HG03103 (cell line): ENCODE results near the gene WARS2.

ENCODE experiments used
- ATAC-seq: cut with Tn5 transposase; IDR thresholded peaks from one replicate; pipeline ENCODE4 v1.9.1; 2021; ENCODE audit warnings: low read depth; ENCODE audit not compliant: unreplicated experiment

Gene WARS2

DNA sequence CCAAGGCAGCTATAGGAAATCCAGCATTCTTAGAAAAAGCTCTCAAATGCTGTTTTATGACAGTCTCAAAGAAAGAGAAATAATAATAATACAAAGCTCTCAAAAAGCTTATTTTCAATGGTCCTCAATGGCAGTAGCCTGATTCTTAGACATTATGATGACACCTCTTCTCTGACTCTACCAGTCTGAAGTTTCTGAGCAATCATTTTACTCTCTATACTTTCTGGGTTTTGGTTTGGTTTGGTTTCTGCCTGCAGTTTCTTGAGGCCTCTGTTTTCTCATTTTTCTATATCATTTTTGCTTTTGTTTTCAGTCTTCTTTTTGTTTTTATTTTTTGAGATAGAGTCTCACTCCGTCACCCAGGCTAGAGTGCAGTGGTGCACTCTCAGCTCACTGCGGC is 102.1 kb downstream of the WARS2 start:
- ATAC-seq, result no peak

DNA sequence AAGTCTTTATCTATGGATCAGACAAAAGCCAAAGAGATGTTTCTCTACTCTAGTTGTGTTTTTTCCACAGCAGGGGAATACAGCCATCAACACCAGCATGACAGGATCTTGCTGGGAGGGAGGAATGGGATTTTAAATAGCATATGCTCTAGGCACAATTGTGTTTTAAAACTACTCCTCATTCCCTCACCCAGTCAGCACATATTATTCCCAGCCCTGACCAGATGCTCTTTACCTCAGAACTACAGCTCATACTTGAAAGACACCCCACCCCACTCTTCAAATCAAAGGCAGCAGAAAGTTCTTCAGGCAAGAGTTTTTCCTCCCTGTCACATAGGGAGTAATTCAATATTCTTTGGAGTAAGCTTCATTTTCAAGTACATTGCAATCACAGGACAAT is 106.1 kb downstream of the WARS2 start:
- ATAC-seq, result no peak

DNA sequence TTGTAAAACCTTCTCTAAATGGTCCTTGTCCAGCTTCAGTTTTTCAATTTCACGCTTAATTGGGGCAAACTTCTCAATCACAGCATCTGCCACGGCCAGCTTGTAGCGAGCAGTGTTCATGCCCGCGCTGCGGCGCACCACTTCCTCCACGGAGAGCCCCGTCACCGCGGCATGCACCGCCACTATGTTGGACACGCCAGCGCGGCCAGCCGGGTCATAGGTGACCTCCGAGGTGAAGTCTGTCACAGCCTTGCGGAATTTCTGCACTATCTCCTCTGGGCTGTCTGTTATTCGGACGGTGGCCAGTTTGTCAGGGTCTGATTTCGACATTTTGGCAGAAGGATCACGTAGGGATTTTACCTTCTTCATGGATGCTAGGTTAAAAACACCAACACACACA is 107.5 kb downstream of the WARS2 start:
- no peak for ATAC-seq

GRCh38 chr1:119027759-119028158 is 112.7 kb downstream of the WARS2 start:
- ATAC-seq, result no peak

DNA sequence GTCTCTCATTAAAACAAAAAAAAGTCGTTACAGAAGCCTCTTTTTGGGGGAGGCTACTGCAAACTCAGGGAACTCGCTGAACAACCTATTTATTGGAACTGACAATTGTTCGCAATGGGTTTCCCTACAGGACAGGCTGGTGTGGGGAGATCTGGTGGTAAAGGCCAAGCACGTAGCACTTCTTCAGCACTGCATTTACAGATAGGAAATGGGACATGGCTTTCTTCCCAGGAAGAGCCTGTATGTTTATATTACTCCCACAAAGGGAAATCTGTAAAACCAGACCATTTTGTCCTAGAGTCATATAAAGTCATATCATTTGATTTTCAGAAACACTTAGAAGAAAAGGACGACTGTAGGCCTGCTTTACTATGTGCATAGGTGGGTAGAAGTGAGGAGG is 113.5 kb downstream of the WARS2 start:
- ATAC-seq, result no peak

- ATAC-seq, result no peak
These were observed 124.9 kb downstream of the WARS2 start for GRCh38 chr1:119015547-119015946.

GRCh38 chr1:119012383-119012782 is 128.1 kb downstream of the WARS2 start:
- no peak for ATAC-seq

- ATAC-seq, result no peak
These were observed 128.7 kb downstream of the WARS2 start for GRCh38 chr1:119011706-119012105.

GRCh38 chr1:119011116-119011515 is 129.3 kb downstream of the WARS2 start:
- no peak for ATAC-seq

DNA sequence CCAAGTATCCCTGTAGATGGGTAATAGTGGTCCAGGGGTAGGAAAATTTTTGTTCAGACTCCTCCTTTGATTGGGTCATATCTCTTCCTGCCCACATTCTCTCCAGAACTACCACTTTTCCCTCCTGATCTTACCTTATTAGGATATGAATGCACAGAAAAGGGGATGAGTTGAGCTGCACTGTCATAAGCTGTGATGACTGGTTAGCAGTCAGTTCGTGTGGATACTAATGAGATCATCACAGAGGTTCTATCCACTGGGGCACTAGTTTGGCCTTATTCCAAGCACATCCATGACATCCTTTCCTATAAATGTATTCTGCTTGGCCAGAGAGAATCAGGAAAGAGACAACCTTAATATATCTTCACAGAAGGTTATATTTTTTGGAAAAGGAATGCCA is 130.3 kb downstream of the WARS2 start:
- no peak for ATAC-seq

DNA sequence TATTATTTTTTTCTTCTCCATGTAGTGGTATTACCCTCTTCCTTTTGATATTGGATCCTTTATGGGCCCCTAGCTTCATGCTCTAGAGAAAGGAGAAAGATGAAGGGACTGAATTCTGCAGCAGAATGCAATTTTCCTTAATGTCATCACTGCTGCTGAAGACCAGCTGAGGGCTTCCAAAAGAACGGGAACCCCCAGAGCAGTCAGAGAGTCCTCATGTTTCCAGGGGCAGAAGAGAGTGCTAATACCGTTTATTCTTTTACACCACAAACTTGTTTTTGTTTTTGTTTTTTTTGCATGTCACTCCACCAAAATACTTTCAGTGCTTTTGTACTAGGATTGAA is 131.2 kb downstream of the WARS2 start:
- ATAC-seq, result no peak

DNA sequence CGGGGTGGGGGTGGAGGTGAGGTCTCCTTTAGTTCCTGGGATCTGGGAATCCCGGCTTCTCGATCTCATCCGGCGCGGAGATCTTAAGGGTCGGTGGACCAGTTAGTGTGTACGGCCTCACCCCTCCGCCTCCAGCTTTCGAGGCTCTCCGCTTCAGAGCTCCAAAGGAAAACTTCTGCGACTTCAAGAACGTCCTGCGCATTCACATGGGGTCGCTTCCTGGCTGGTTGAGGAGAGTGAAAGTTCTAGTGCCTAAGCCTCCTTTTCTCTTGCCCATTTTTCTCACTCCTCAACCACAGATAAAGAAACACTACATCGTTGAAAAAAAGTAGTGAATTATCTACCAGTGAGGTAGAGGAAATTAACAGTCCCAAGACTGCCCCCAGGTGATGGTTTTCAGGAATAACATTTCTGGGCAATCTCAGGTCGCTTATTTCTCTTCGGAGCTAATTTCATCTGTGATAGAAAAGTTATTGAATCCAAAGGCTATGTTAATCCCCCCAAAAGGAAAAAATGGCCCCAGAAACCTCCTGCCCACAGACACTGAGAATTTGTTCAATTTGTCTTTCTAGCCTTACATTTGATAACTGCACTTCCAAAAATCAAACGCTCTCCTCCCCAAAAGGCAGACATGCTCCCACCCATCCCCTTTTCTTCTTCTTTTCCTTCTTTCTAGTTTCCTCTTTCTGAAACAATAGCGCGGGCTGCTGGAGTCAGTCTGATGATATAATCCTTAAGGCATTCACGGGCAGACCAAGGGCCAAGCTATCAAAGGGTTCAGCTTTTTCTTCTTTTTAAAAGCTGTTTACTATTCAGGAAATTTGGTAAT is 131.8 kb downstream of the WARS2 start:
- no peak for ATAC-seq

DNA sequence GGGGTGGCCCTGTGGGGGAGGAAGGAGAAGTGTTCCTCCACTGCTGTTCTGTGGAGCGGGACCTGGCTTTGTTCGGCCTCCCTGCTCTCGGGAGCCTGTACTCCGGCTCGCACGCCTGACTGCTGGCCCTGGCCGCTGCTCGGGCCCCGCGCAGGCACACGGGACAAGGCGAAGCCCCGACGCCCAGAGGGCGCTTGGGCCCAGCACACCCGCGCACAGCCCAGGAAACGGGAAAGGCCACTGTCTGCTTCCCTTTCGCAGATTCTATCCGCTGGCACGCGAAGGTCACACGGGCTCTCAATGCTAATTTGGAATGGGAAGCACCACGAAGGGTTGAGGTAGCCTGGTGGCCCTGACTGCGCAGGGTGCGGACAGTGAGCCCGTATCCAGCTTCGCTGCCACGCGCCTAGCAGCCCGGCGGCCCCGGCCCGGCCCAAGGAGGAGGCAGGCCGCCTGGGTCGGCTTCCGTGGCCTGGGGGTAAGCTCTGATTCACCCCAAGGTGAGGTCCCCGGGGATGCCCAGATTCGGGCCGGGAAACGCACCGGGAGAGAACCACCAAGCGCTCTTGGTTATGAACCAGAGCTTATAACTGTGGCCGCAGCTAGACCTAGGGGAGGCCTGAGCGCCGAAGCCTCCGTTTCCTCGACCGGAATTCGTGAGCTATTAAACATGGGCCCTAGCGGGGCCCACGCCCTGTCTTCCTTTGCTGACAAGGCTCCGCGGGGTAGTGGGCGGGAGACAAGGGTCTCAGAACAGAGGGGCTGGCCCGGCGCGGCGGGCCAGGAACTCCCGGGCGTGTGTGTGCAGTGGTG is 132.6 kb downstream of the WARS2 start:
- ATAC-seq, result no peak

- no peak for ATAC-seq
These were observed 133.1 kb downstream of the WARS2 start for GRCh38 chr1:119007339-119007669.

GRCh38 chr1:119006406-119007279 is 133.8 kb downstream of the WARS2 start:
- ATAC-seq, result no peak

- ATAC-seq, result no peak
These were observed 134.6 kb downstream of the WARS2 start for GRCh38 chr1:119005724-119006405.

GRCh38 chr1:119004781-119005180 is 135.7 kb downstream of the WARS2 start:
- ATAC-seq, result no peak

DNA sequence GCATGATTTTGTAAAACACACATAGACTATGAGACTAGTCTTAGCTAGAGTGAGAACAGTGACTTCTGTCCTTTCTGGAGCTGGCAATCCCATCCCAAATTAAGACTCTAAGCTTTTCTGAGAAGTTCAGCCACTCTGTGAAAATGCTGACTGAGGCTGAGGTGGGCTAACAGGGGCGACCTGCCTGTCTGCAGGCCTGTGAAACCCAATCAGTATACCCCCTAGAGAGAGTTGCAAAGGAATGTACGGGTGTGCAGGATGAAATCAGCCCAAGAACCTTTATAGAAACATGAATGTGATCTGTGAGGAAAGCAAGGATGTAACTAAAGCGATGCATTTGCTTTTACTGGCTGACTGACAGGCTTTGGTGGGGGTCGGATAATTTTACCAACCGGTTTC is 136.3 kb downstream of the WARS2 start:
- no peak for ATAC-seq

GRCh38 chr1:119003413-119004128 is 136.9 kb downstream of the WARS2 start:
- no peak for ATAC-seq
